HepG2 (cell line): ENCODE results near the gene VCPKMT. TPM values are rescaled to one million over a fixed set of nuclear protein-coding genes. Genes with fewer than 3 reads are reported as not detected.
A peak's percentile ranks its signal among the peaks of the same experiment; 100 is the strongest.

Experiments
- ARNTL ChIP-seq: sonication (generic); formaldehyde crosslinking; IDR thresholded peaks from 2 replicates; pipeline ENCODE4 v1.4.0; 2020; ENCODE audit warnings: mild to moderate bottlenecking, missing genetic modification reagents
- BHLHE40 ChIP-seq: IDR thresholded peaks from 2 replicates; pipeline ENCODE4 v1.6.1; 2011; ENCODE audit warnings: low read length, improper control_type of control experiment
- DNMT3B ChIP-seq: conservative IDR thresholded peaks from 2 replicates; pipeline ENCODE4 v1.6.1; 2016; ENCODE audit warnings: missing biosample characterization, control low read depth
- EP300 ChIP-seq, 3 experiments: sonication (generic) in 1 of 3; formaldehyde crosslinking in 1 of 3; IDR thresholded peaks; 2 replicates each; pipeline versions ENCODE4 v1.5.1 to v1.6.1; 2011 to 2020; ENCODE audit warnings: low read depth in 2 of 3, low read length in 2 of 3, borderline replicate concordance in 1 of 3, improper control_type of control experiment in 1 of 3, mild to moderate bottlenecking in 1 of 3, missing genetic modification reagents in 1 of 3, moderate library complexity in 1 of 3
- FOXA1 ChIP-seq, 2 experiments: fragments of 450-650 bp in 1 of 2; sonication (generic) in 1 of 2; formaldehyde crosslinking in 1 of 2; IDR thresholded peaks; 2 replicates each; pipeline versions ENCODE4 v1.4.0 to v1.6.1; 2016 to 2020; ENCODE audit warnings: missing genetic modification reagents in 1 of 2
- HES4 ChIP-seq: sonication (generic); formaldehyde crosslinking; IDR thresholded peaks from 2 replicates; pipeline ENCODE4 v1.9.0; 2021; ENCODE audit warnings: mild to moderate bottlenecking, missing genetic modification reagents, borderline replicate concordance
- KLF16 ChIP-seq, 2 experiments: sonication (generic) in 1 of 2; formaldehyde crosslinking in 1 of 2; IDR thresholded peaks; 2 replicates each; pipeline versions ENCODE4 v1.6.1 to v1.8.0; 2016 to 2023; ENCODE audit warnings: missing genetic modification reagents in 2 of 2, missing compliant biosample characterization in 1 of 2
- KMT2B ChIP-seq: IDR thresholded peaks from 2 replicates; pipeline ENCODE4 v1.6.1; 2016; ENCODE audit warnings: missing genetic modification reagents, missing compliant biosample characterization
- MTA3 ChIP-seq: sonication (generic); formaldehyde crosslinking; IDR thresholded peaks from 2 replicates; pipeline ENCODE4 v1.4.0; 2020; ENCODE audit warnings: missing genetic modification reagents
- NFE2 ChIP-seq: sonication (generic); formaldehyde crosslinking; IDR thresholded peaks from 2 replicates; pipeline ENCODE4 v1.4.0; 2020; ENCODE audit warnings: missing genetic modification reagents
- NFIC ChIP-seq: IDR thresholded peaks from 2 replicates; pipeline ENCODE4 v1.6.1; 2012; ENCODE audit warnings: mild to moderate bottlenecking, low read length, inconsistent platforms
- NFKB2 ChIP-seq: sonication (generic); formaldehyde crosslinking; IDR thresholded peaks from 2 replicates; pipeline ENCODE4 v1.4.0; 2020; ENCODE audit warnings: missing genetic modification reagents, borderline replicate concordance
- RXRB ChIP-seq: IDR thresholded peaks from 2 replicates; pipeline ENCODE4 v1.6.1; 2016; ENCODE audit warnings: borderline replicate concordance, missing genetic modification reagents, missing compliant biosample characterization
- SAP130 ChIP-seq: IDR thresholded peaks from 2 replicates; pipeline ENCODE4 v1.6.1; 2016; ENCODE audit warnings: low read depth
- SATB2 ChIP-seq: sonication (generic); formaldehyde crosslinking; IDR thresholded peaks from 2 replicates; pipeline ENCODE4 v1.5.0; 2020; ENCODE audit warnings: missing genetic modification reagents
- SETDB1 ChIP-seq: sonication (generic); formaldehyde crosslinking; IDR thresholded peaks from 2 replicates; pipeline ENCODE4 v1.5.1; 2020; ENCODE audit warnings: missing genetic modification reagents, mild to moderate bottlenecking, borderline replicate concordance
- ZNF558 ChIP-seq: sonication (generic); formaldehyde crosslinking; IDR thresholded peaks from 2 replicates; pipeline ENCODE4 v1.9.0; 2022; ENCODE audit warnings: mild to moderate bottlenecking, missing genetic modification reagents, borderline replicate concordance
- ZNF605 ChIP-seq: sonication (generic); formaldehyde crosslinking; IDR thresholded peaks from 2 replicates; pipeline ENCODE4 v1.8.0; 2022; ENCODE audit warnings: mild to moderate bottlenecking, missing genetic modification reagents
- ZNF670 ChIP-seq: sonication (generic); formaldehyde crosslinking; IDR thresholded peaks from 2 replicates; pipeline ENCODE4 v1.8.0; 2022; ENCODE audit warnings: mild to moderate bottlenecking, missing genetic modification reagents, borderline replicate concordance
- ZNF687 ChIP-seq: sonication (generic); formaldehyde crosslinking; IDR thresholded peaks from 2 replicates; pipeline ENCODE4 v1.5.1; 2020; ENCODE audit warnings: mild to moderate bottlenecking, missing genetic modification reagents, moderate library complexity
- polyA plus RNA-seq, 8 experiments: library from polyadenylated mRNA; depleted of rRNA in 3 of 8; stranded (reverse) in 7 of 8; unstranded in 1 of 8; fragments of >200 nt; fragmentation: Illumina TruSeq in 4 of 8; extraction: Trizol in 4 of 8; gene quantifications; 2 replicates each; pipeline versions ENCODE4 v1.2.1 to v1.2.3, GENCODE V29; 2011 to 2016; ENCODE audit warnings: low read depth in 4 of 8, missing spikeins in 1 of 8, mixed read lengths in 1 of 8; ENCODE audit not compliant: insufficient read depth in 1 of 8
- total RNA-seq, 5 experiments: library from RNA; depleted of rRNA; stranded (reverse); fragments of >200 nt; fragmentation: Illumina TruSeq; extraction: Trizol; gene quantifications; 2 replicates each; pipeline ENCODE4 v1.2.3, GENCODE V29; 2016; ENCODE audit warnings: low read depth in 1 of 5
- TF ChIP-seq, protein P1 (sequence below): sonication (generic); formaldehyde crosslinking; IDR thresholded peaks from 2 replicates; pipeline ENCODE4 v1.4.0; 2020; ENCODE audit warnings: missing genetic modification reagents
- TF ChIP-seq, protein P2 (sequence below): sonication (generic); formaldehyde crosslinking; IDR thresholded peaks from 2 replicates; pipeline ENCODE4 v1.4.0; 2020; ENCODE audit warnings: mild to moderate bottlenecking, low read depth, missing genetic modification reagents

The VCPKMT gene
- total and polyA plus RNA-seq, 2 of the 13 experiments (the other 11 are each of a cell fraction or from before 2014, with no cell fraction given): 3.9 to 5.4 TPM

DNA sequence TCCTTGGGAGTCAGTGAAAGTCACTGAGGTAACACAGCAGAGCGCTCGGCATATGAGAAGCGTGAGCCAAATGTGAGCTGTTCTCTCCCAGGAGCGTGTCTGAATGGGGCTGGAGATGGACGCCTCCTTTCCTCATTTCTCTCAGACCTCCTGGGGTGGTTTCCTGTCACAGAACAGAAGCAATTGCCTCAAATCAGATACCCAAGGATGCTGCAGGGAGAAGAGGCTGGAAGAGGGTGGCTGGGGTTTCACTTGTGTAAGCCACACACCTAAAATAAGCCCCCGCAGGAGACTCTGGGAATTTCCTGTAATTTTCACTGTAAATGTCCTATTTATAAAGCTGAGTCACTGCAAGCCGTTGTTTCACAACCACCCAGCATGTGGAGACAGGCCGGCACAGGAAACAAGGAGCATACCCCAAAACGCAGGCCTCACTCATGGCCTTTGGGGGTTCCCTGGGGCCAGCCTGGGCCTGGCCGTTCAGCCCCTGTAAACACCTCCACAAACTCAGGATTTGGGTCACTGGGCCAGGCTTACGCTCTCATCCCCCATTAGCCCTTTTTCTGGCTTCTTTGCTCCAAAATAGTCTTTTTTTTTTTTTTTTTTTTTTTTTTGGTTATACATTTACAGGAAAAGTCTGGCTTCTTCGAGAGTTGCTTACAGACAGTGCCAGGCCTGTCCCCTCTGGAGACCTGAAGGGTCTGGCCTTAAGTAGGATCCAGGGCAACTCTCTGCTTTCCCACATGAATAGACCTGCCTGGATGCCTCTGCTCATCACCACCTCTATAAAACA is 55.3 kb downstream of the VCPKMT start (continued):
- 0 out of 2 replicates have a peak, but pooled peaks have one; percentile 41 for TF ChIP-seq NFKB2 (CRISPR knock-in tag)
- peak; percentile 60; the same call in 1 of the 2 replicates for TF ChIP-seq ZNF687 (CRISPR knock-in tag)
- peak in 1 of 2 experiments; percentile 66; a peak in 2 of 4 replicates for TF ChIP-seq EP300 (IDR thresholded peaks at IDR 0.05; ENCODE audit: low read depth in 2 of 2, low read length in 2 of 2)
- no peak; the same call in 1 of the 2 replicates for TF ChIP-seq EP300 (CRISPR knock-in tag; IDR thresholded peaks at IDR 0.05; ENCODE audit: borderline replicate concordance)
- TF ChIP-seq HES4 (CRISPR knock-in tag): no peak
- TF ChIP-seq KLF16 (CRISPR knock-in tag; IDR thresholded peaks at IDR 0.05): peak in 1 of 2 experiments; percentile 51; a peak in 1 of 4 replicates
- TF ChIP-seq SETDB1 (CRISPR knock-in tag): no peak
- peak; percentile 9; the same call in 1 of the 2 replicates for TF ChIP-seq NFIC
- TF ChIP-seq ZNF558 (CRISPR knock-in tag): no peak
- peak; percentile 64 for TF ChIP-seq SAP130
- 0 out of 2 replicates have a peak, but pooled peaks have one; percentile 18 for TF ChIP-seq ZNF670 (CRISPR knock-in tag)
- TF ChIP-seq, protein P1, sequence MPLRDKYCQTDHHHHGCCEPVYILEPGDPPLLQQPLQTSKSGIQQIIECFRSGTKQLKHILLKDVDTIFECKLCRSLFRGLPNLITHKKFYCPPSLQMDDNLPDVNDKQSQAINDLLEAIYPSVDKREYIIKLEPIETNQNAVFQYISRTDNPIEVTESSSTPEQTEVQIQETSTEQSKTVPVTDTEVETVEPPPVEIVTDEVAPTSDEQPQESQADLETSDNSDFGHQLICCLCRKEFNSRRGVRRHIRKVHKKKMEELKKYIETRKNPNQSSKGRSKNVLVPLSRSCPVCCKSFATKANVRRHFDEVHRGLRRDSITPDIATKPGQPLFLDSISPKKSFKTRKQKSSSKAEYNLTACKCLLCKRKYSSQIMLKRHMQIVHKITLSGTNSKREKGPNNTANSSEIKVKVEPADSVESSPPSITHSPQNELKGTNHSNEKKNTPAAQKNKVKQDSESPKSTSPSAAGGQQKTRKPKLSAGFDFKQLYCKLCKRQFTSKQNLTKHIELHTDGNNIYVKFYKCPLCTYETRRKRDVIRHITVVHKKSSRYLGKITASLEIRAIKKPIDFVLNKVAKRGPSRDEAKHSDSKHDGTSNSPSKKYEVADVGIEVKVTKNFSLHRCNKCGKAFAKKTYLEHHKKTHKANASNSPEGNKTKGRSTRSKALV (CRISPR knock-in tag): no peak
- TF ChIP-seq KMT2B (CRISPR knock-in tag): no peak; the same call in 1 of the 2 replicates
- no peak for TF ChIP-seq ZNF605 (CRISPR knock-in tag)
- peak; percentile 18; the same call in 1 of the 2 replicates for TF ChIP-seq RXRB (CRISPR knock-in tag)
- TF ChIP-seq, protein P2, sequence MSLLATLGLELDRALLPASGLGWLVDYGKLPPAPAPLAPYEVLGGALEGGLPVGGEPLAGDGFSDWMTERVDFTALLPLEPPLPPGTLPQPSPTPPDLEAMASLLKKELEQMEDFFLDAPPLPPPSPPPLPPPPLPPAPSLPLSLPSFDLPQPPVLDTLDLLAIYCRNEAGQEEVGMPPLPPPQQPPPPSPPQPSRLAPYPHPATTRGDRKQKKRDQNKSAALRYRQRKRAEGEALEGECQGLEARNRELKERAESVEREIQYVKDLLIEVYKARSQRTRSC (CRISPR knock-in tag): no peak
- TF ChIP-seq SATB2 (CRISPR knock-in tag): 0 out of 2 replicates have a peak, but pooled peaks have one; percentile 70
- peak; percentile 88 for TF ChIP-seq NFE2
- TF ChIP-seq MTA3 (CRISPR knock-in tag): no peak
- peak; percentile 22; the same call in 1 of the 2 replicates for TF ChIP-seq ARNTL (CRISPR knock-in tag)
- 0 out of 2 replicates have a peak, but pooled peaks have one; percentile 12 for TF ChIP-seq DNMT3B (CRISPR knock-in tag)
- TF ChIP-seq FOXA1 (IDR thresholded peaks at IDR 0.05): no peak
- peak; percentile 70 for TF ChIP-seq FOXA1 (CRISPR knock-in tag; IDR thresholded peaks at IDR 0.05)
- TF ChIP-seq BHLHE40: no peak
